GM20000 (cell line): ENCODE results near the gene RFX5.

Experiments used
- DNase-seq: peaks from one replicate; pipeline ENCODE4 v3.0.0; 2012; ENCODE audit warnings: low spot score
- CTCF ChIP-seq: IDR thresholded peaks from 2 replicates; pipeline ENCODE4 v1.5.1; 2012; ENCODE audit warnings: mild to moderate bottlenecking, control low read depth; ENCODE audit errors: extremely low read depth, missing control alignments

Gene RFX5

GRCh38 chr1:151373196-151373595 lies 26.1 kb upstream of the RFX5 start:
- TF ChIP-seq CTCF = no peak
- no peak for DNase-seq

GRCh38 chr1:151372058-151372934 lies 25.2 kb upstream of the RFX5 start, which contains the start of gene SELENBP1:
Gene SELENBP1 (minus strand): TSS chr1:151372705. CDS start chr1:151372641, 64 bp downstream.
- no peak for DNase-seq
- no peak for TF ChIP-seq CTCF

- DNase-seq = no peak
- no peak for TF ChIP-seq CTCF
Measured at GRCh38 chr1:151371370-151372057, 24.5 kb upstream of the RFX5 start.

- no peak for TF ChIP-seq CTCF
- DNase-seq = no peak
Measured at GRCh38 chr1:151370211-151370911, 23.3 kb upstream of the RFX5 start.

- no peak for TF ChIP-seq CTCF
- DNase-seq = no peak
Measured at GRCh38 chr1:151369621-151370048, 22.6 kb upstream of the RFX5 start.

- DNase-seq = no peak
- TF ChIP-seq CTCF = no peak
Measured at GRCh38 chr1:151369302-151369610, 22.2 kb upstream of the RFX5 start.
